SK-N-DZ (cell line): ENCODE results near the gene PPP1R1B.

ENCODE experiments used
- DNase-seq: peaks from one replicate; pipeline ENCODE4 v3.0.0-alpha.2; 2015; ENCODE audit warnings: low spot score

The PPP1R1B gene

GRCh38 chr17:39600288-39600996, 26.3 kb upstream of the PPP1R1B start:
- DNase-seq, result no peak

DNA sequence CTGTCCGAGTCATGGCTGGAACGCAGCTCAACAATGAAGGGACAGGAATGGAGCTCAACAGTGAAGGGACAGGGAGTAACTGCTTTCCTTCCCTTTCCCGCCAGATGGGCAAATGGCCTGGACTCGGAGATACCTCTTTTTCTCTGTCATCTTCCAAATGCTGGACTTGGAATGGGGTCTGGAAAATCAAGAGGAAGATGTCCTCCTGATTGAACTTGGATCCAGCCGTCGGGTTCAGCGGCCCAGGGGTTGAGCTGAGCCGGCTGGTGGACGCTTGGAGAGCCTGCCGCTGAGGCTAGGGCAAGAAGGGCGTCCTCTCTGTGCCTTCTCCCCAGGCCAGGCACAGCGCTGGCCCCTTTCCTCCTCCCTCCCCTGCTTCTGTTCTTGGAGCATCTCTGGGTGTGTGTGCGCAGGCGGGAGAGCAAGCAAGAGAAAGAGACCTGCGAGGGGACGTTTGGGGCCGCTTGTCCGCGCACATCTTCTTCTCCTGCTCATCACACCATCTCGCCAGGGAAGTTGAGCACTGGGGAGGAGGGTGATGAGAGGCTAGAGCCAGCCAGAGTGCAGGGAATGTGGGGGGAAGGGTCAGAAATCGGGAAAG, 25.7 kb upstream of the PPP1R1B start:
- no peak for DNase-seq

GRCh38 chr17:39601758-39602532, 24.8 kb upstream of the PPP1R1B start:
- DNase-seq, result no peak

DNA sequence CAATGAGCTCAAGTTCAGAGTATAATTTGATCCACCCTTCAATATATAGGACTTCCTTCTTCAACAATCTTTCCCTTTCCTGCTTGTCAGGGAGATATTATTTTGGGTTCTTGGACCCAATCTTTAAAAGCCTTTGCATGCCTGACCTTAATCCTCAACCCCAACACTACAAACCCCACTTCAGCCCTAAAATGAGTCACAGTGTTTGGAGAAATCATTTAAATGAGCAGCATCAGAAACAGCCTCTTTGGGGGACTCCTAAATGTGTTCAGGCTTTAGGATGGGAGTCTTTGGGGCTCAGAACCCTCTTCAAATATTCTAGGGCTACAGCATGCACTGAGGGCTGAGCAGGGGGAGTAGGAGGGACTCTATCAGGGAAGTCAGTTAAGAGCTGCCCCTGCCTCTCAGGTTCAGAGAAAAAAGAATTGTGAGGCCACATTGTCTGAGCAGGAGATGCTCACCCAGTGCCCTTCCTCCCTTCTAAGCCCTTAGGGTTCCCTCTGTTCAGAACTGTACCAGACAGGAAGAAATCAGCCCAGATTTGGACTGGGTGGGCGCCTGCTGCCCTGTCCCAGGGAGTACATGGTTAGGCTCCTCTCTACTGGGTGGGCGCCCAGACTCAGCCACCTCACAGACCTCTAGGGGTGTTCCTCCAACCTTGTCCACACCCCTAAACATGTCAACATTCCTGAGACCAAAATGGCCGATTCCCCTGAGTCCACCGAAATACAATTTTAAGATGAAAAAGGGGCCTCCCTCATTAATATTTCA, 24.0 kb upstream of the PPP1R1B start:
- DNase-seq, result no peak

- no peak for DNase-seq
Observed at GRCh38 chr17:39603304-39604016, 23.3 kb upstream of the PPP1R1B start.

GRCh38 chr17:39604911-39605491, 21.8 kb upstream of the PPP1R1B start:
- no peak for DNase-seq

- no peak for DNase-seq
Observed at GRCh38 chr17:39605492-39606433, 21.0 kb upstream of the PPP1R1B start.

GRCh38 chr17:39606434-39607056, 20.2 kb upstream of the PPP1R1B start:
- DNase-seq, result no peak

DNA sequence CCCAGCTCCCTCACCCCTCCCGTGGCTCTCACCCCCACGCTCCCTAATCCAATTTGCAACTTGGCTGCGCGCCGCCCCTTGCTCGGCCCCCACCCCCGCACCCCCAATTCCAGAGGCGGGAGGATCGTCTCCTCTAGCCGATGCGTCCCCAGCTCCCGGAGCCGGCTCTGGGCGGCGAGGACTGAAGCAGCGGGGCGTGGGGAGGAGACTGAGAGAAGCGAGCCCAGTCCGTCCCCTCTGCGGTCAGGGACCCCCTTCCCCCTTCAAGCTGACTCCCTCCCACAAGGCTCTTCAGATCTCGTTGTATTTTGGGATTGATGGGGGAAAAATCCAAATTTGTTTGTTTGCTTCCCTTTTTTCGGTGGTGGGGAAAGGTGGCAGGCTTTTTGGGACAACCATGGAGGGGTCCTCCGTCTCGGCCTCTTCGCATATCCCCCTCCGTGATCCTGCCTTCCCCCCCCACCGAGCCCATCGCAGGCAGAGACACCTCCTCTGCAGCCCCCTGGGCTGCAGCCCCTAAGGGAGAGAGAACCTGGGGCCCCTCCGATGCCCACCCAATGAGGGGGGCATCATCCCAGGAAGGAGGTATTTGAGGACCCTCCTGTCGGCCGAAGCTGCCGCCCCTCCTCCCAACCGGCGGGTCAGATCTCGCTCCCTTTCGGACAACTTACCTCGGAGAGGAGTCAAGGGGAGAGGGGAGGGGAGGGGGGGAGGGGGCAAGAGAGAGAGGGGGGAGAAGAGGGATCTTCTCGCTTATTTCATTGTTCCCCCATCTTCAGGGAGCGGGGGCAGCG, 19.5 kb upstream of the PPP1R1B start:
- no peak for DNase-seq

DNA sequence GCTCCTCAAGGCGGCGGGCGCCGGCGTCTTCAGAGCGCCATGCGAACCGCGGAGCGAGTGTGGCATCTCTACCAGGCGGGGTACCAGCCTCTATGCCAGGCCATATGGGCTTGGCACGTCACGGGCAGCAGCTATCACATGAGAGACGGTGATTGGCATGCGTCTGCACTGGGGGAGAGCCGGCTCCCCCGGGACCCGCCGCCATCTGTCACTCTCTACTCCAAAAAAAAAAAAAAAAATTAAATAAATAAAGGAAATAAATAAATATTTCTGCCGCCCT, 19.0 kb upstream of the PPP1R1B start, which contains the start of gene NEUROD2:
NEUROD2 (minus strand) TSS at position 70 of the 280 bp plus-strand sequence. CDS start 1,321 bp downstream, outside the sequence.
- no peak for DNase-seq

DNA sequence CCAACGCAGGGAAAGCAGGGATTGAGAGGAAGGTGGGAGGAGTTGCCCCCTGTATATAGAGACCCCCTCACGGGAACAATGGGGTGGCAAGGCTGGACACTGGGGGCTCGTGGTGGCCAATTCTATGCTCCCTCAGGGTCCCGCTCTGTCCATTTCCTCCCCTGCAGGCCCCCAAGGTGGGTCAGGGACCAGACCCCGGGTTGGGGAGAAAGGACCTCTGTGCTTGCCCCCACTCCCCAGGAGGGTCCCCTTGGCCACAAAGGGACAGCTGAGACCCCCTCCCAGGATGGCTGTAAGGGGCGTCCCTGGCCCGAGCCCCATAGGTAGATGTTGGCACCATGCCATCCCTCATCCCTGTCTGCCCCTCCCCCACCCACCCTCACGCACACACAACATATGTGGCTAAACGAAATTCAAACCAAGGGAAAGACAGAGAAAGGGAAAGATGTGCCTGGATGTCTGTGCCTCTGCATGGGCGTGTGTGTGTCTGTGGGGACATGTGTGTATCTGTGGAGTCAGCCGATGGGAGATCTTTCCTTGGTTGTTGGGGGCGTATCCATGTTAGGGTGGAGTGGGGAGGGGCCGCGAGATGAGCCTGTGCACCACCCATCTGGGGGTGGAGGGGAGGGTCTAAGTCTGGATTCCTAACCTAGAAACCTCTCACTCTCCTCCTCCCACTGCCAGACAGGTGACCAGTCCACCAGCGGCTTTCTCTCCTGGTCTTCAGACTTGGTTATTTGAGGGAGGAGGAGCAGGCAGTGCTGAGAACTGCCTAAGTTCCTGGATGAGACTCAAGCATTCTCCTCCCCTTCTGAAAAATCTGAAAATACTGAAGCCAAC, 18.4 kb upstream of the PPP1R1B start:
- no peak for DNase-seq

DNA sequence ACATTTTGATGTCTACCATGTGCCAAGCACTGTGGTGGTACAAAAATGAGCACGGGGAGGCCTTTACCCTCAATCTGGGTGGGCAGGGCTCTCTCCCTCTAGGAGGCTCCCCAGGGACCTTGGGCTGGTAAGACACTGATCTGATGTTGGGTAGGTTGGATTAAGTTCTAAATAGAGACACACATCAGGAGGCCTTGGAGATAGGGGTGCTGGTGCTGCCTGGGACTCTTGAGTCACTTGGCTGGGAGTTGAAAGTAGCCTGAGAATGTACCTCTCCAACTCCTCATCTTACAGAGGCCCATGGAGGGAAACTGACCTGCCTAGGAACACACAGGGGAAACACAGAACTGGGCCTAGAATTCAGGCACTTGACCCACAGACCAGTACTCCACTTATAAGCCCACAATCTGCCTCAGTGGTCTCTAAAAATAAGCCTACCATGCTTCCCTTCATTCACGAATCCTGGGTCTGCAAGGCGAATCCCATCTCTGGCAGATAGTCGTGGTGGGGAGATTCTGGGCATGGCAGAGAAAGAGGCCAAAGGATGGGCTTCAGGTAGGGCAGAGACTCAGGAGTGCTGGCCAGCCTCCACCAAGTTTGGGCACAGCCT, 17.2 kb upstream of the PPP1R1B start:
- DNase-seq, result no peak

GRCh38 chr17:39611401-39612112, 15.2 kb upstream of the PPP1R1B start:
- DNase-seq, result no peak

- no peak for DNase-seq
Observed at GRCh38 chr17:39612291-39612894, 14.4 kb upstream of the PPP1R1B start.

DNA sequence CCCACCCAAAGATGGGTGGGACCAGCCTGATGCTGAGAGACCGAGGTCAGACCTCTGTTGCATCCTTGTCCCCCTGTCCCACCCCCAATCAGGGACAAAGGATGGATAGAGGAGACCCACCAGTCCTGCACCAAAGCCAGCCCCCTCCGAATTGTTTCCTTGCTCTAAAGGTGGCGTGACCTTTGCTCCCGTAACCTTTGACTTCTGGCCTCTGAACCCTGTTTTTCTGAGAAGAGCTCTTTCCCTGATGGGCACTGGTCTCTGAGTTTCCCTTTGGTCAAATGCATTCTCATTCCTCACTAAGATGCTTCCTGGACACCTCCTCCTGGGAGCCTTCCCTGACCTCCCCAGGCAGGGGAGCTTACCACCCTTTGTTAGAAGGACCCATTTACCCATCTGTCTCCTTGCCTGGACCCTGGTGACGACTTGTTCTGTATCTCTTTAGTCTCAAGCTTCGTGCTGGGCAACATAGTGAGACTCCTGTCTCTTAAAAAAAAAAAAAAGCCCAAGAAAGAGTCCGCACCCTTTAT, 13.8 kb upstream of the PPP1R1B start:
- DNase-seq, result no peak
